Fibroblast of mammary gland (primary cell): ENCODE measurements around the gene TDRD7.

Source experiments
- DNase-seq: peaks from one replicate; pipeline ENCODE4 v3.0.0-alpha.2; 2010; ENCODE audit warnings: low read depth
- H3K4me3 ChIP-seq: 2 replicates; pipeline ENCODE4 v1.5.1; 2011; ENCODE audit warnings: low read depth, mild to moderate bottlenecking, low read length, moderate library complexity; ENCODE audit not compliant: control insufficient read depth
- TF ChIP-seq, protein P1 (sequence below): conservative IDR thresholded peaks from 2 replicates; pipeline ENCODE4 v1.5.1; 2011; ENCODE audit warnings: low read depth, low read length, inconsistent platforms; ENCODE audit not compliant: control insufficient read depth, insufficient read depth

Gene TDRD7

DNA sequence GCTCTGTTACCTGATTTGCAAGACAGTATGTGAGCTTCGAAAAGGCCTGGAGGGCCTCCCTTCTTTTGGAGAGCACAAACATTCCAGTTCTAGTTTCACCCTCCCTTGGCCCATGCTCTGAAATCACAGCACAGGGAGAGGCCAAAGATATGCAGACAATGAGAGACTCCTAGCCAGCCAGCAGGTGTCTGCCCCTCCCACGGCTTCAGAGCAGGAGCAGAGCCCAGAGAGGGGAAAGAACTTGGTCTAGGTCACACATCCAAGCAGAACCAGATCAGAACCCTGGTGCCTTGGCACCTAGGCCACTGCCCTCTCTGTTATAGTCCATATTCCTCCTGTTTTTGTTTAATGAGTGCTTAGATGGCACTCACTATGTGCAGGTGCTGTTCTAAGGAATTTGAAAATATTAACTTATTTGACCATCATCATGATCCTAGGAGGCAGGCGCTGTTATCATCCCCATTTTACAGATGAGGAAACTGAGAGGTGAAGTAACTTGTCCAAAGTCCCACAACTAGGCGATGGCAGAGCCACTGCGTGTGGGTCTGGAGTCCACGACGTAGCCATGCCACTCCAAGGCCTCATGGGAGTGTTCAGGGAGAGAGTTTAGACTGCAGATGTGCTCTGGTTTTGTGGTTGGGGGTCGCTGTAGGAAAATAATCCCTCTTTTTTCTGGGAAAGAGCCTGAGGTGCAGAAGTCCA is 116.8 kb downstream of the TDRD7 start:
- TF ChIP-seq, protein P1, sequence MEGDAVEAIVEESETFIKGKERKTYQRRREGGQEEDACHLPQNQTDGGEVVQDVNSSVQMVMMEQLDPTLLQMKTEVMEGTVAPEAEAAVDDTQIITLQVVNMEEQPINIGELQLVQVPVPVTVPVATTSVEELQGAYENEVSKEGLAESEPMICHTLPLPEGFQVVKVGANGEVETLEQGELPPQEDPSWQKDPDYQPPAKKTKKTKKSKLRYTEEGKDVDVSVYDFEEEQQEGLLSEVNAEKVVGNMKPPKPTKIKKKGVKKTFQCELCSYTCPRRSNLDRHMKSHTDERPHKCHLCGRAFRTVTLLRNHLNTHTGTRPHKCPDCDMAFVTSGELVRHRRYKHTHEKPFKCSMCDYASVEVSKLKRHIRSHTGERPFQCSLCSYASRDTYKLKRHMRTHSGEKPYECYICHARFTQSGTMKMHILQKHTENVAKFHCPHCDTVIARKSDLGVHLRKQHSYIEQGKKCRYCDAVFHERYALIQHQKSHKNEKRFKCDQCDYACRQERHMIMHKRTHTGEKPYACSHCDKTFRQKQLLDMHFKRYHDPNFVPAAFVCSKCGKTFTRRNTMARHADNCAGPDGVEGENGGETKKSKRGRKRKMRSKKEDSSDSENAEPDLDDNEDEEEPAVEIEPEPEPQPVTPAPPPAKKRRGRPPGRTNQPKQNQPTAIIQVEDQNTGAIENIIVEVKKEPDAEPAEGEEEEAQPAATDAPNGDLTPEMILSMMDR = no peak
- no peak overlapping the region for H3K4me3 ChIP-seq
- DNase-seq = no peak

DNA sequence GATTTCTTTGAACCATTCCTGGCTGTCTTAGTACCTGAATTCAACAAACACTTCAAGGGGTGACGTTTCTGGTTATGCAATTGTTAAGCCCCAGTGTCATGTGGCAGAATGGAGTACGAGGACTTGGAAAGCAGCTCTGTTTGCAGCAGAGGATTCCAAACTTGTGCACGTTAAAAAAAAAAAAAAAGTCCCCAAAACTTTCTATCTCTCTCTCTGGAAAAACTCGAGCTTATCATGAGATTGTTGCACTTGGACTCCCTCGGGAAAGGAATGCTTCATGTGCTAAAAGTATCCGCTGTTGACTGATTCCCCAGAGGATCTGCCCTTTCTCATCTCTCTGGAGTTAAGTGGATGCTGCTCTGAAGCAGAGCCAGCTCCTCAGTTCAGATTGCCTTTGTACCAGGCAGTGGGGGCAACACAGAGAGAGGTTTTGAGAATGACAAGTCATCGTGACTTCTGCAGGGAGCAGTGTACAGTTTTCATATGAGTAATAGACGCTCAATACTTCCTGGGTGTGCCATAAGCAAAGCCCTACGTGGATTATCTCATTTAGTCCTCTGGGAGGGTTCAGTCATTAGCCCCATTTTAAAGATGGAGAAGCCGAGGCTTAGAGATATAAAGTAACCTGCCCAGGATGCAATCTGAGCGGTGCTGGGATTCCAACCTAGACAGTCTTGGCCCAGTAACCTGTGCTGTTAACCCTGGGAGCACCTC is 117.6 kb downstream of the TDRD7 start:
- DNase-seq = peak; percentile 50
- TF ChIP-seq, protein P1 = no peak
- H3K4me3 ChIP-seq = no peak overlapping the region

DNA sequence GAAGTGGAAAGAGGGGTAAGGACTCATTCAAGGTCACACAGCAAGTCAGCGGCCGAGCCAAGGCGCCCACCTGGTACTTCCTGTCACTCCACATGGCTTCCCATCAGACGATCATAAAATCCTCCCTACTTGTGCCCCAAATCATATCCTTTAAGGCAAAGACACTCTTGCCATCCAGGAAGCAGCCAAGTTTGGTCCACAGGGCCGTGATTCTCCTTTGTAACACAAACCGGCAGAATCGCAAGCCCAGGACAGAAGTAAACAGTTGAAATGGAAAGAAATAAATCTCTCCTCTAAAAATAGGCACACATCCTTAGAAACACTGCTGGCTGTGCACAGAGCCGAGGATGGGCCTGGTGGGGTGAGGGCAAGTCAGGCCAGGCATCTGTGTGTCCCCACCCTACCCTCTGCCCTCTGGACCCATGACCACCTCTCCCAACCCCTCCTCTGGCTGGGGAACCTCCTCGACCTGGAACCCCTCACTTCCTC is 120.0 kb downstream of the TDRD7 start:
- TF ChIP-seq, protein P1 = no peak
- no peak overlapping the region for H3K4me3 ChIP-seq
- DNase-seq = no peak

DNA sequence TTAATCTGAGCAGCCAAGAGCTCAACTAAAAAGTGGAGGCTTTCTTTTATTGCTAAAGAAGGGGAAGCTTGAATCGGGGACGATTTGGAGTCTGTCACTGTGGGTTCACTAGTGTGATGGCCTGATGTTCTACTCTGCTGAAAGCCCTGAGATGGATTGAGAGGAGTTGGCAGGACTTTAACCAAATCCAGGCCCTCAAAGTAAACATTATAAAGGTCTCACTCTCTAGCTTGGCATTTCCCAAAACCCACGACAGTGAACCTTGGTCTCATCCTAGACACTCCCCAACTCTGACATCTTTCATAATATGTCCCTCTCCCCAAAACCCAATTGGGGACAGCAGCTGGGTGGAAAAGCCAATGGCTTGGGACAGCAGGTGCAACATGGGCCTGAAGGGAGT is 122.3 kb downstream of the TDRD7 start:
- TF ChIP-seq, protein P1 = no peak
- DNase-seq = no peak
- H3K4me3 ChIP-seq = no peak overlapping the region

DNA sequence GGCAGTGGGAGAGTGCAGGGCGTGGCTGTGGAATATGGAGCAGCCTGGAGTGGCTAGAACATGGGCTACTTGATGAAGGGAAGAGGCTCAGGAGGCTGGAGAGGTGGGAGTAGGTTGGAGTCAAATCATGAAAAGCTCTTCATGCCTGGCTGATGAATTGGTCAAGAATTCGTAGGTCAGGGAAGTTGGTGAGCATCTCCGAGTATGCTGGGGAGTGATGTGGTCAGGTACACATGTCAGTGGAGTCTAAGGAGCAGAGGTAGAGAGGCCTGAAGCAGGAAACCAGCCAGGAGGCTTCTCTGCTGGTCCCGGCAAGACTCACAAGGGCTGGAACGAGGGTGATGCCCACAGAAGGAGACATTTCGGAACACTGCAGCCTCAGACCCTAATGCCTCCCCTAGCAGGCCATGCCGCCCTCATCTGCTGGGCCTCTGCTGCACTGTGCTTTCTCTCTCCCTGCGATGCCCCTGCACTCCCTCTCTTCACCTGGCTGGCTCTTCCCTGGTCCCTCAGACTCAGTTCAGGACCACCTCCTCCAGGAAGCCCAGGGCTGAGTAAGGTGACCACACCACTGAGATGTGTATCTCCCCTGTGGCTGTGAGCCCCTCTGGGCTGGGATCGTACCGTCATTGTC is 123.2 kb downstream of the TDRD7 start:
- TF ChIP-seq, protein P1 = no peak
- DNase-seq = no peak
- H3K4me3 ChIP-seq = no peak overlapping the region

DNA sequence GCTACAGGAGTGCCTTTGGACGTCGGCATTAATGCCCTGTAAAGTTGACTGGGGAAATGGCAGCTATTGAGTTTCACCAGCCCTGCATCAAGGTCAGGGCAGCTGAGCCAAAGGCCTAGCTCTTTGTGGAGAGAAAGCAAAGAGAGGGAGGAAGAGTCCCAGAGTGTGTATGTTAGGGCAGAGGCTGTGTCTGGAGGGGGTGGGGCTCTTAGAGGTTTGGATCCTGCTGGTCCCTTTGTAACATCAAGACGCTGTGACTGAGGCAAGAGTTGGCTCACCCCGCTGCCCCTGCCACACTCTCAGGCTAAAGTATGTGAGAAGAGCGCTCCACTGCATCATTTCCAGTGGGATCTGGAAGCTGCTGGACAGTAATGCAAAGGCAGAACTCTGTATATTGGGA is 123.9 kb downstream of the TDRD7 start:
- H3K4me3 ChIP-seq = no peak overlapping the region
- TF ChIP-seq, protein P1 = no peak
- no peak for DNase-seq
